COLO668 (cell line): Measurements from ENCODE around the gene SGCG.
"Not testable (repeated sequence)": the region's sequence is repeated elsewhere in the genome, so short reads cannot be mapped to it uniquely, and the experiment has no call there.

ENCODE experiments used
- DNase-seq: peaks from one replicate; lab custom pipeline; 2025; ENCODE audit not compliant: unreplicated experiment; lab: John Stamatoyannopoulos, UW

The SGCG gene

DNA sequence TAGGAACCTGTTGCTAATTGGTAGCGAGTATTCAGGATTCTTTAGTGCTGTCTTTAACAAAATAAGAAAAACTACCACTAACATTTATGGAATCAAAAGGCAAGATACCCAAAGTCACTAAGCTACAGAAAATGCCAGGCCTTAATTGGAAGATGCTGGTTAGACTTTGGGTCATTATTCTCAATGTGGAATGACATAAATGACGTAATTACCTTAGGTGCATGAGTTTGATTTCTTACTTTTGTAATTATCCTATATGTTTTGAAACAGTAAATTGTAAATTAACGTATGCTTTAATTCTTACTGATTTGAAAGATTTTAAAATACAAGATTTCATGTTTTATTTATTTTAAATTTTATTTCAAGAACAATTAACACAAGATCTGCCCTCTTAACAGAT lies 25.0 kb downstream of the SGCG start:
- DNase-seq, result no peak

DNA sequence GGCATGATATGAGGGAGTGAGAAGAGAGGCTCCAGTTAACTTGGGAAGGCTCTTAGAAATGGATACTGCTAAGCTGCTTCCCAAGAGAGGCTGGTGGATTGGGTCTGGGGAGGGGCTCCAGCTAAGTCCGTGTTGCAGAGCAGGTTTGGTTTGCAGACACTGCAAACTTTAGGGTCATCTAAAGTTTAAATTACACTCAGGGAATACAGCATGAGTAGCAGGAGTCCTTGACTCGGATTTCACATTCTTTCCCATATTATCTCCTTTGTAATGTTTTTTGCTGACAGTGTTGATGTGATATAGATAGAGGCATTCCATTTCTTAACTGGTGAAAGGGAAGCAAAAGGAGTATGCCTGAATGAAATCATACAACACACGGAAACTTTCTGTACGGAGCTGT lies 31.9 kb downstream of the SGCG start:
- DNase-seq, result no peak

GRCh38 chr13:23231241-23231640 lies 50.5 kb downstream of the SGCG start:
- DNase-seq, result no peak

DNA sequence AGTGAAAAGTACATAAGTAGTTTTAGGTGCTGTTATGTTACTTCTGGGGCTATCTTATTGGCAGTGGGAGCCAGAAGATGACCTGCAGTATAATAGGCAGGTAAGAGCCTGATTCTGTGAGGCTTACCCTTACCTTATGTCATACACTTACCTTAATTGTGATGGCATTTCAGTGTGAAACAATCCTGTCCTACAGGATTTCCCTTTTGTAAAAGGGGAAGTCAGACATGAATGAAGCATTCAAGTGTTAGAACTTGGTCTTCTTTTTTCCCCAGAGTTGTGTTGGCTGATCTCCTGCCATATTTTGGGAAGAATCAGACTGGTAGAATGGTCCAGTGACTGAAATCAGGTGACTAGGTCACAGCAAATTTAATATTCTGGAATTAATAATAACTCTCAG lies 55.2 kb downstream of the SGCG start:
- no peak for DNase-seq

- DNase-seq, result no peak
Measured at GRCh38 chr13:23243066-23243465, 62.3 kb downstream of the SGCG start.

- DNase-seq, result not testable (repeated sequence)
Measured at GRCh38 chr13:23248410-23248809, 67.6 kb downstream of the SGCG start.

DNA sequence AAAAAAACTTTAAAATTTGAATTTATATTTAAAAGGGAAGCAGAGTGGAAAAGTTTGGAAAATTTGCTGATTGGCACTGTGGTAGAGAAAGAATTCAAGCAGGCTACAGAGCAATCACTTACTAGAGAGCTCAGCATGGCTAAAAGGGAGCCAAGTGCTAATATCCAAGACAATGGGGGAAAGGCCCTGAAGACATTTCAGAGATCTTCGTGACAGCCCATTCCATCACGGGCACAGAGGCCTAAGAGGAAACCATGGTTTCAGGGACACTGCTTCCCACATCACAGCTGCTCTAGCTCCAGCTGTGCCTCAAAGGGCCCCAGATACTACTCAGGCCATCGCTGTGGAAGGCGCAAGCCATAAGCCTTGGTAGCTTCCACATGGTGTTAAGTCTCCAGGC lies 73.7 kb downstream of the SGCG start:
- no peak for DNase-seq

GRCh38 chr13:23267571-23267970 lies 86.8 kb downstream of the SGCG start:
- no peak for DNase-seq

GRCh38 chr13:23268441-23268840 lies 87.7 kb downstream of the SGCG start:
- DNase-seq, result no peak

GRCh38 chr13:23271331-23271730 lies 90.6 kb downstream of the SGCG start:
- no peak for DNase-seq

GRCh38 chr13:23273498-23273897 lies 92.7 kb downstream of the SGCG start:
- no peak for DNase-seq

DNA sequence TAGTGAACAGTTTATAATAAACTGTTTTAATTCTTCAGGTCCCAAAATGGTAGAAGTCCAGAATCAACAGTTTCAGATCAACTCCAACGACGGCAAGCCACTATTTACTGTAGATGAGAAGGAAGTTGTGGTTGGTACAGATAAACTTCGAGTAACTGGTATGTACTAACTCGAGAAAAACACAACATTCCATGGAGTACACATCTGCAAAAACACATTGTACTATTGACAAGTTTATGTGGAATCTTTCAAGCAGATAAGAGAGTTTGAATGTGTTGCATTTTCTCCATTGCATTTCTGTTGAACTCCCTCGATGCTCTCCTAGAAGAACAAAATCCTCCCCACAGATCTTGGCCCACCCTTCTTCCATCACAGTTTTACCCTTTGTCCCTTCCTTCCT lies 98.5 kb downstream of the SGCG start:
- DNase-seq, result no peak

- no peak for DNase-seq
Measured at GRCh38 chr13:23288564-23288963, 107.8 kb downstream of the SGCG start.

- DNase-seq, result no peak
Measured at GRCh38 chr13:23288995-23289394, 108.2 kb downstream of the SGCG start.

- DNase-seq, result no peak
Measured at GRCh38 chr13:23289917-23290357, 109.2 kb downstream of the SGCG start.

GRCh38 chr13:23292586-23292985 lies 111.8 kb downstream of the SGCG start:
- DNase-seq, result no peak

DNA sequence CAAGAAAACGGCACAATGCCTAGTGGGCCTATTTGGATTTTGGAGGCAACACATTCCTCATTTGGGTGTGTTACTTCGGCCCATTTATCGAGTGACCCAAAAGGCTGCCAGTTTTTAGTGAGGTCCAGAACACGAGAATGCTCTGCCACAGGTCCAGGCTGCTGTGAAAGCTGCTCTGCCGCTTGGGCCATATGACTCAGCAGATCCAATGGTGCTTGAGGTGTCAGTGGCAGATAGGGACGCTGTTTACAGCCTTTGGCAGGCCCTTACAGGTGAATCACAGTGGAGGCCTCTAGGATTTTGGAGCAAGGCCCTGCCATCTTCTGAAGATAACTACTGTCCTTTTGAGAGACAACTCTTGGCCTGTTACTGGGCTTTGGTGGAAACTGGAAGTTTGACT lies 134.1 kb downstream of the SGCG start:
- DNase-seq, result not testable (repeated sequence)

- DNase-seq, result no peak
Measured at GRCh38 chr13:23319883-23320224, 139.1 kb downstream of the SGCG start.

DNA sequence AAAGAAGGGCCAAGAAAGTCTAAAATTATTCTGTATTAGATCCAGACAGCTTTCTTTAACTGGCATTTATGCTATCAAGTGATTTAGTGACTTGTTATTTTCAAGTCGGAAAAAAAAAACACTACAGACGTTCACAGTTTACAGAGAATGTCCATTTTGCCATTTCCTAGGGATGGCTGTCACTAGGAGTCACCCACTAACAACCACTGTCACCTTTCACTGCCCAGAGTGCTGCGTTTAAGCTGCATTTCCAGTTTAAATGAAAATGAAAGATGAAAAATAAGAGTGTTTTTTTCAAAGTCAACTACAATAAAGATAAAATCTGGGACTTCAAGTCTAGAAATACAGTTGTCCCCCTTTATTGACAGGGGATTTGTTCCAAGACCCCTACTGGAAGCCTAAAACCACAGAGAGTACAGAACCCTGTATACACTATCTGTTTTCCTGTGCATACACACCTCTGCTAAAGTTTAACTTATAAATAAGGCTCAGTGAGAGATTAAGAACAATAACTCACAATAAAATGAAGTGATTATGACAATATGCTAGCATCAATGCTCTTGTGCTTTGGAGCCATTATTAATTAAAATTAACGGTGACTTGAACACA lies 140.3 kb downstream of the SGCG start:
- no peak for DNase-seq

DNA sequence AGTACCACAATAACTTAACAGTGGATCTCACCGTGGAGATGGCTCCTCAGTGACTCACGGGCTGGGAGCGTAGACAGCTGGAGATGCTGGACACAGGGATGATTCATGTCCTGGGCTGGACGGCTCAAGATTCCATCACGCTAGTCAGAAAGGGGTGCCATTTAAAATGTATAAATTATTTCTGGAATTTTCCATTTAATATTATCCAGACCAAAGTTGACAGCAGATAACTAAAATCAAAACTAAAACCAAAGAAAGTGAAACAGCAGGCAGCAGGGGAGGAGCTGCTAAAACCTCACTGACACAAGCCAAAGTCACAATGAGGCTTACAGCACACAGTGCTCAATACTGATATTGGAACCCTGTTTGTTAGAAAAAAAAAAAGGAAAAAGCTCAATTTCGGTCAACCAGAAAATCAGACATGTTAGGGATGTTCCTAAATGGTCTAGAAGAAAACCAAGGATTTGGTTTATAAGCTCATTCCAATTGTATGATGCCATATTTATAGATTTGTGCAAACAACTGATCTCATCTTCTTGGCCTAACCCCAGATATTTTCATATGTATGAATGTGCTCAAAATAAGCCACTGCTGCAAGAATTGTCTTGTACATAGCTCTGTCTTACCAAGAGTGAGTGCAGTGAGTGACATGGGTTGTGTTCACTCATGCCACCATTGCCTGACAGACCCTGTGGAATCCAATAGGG lies 140.9 kb downstream of the SGCG start:
- no peak for DNase-seq

DNA sequence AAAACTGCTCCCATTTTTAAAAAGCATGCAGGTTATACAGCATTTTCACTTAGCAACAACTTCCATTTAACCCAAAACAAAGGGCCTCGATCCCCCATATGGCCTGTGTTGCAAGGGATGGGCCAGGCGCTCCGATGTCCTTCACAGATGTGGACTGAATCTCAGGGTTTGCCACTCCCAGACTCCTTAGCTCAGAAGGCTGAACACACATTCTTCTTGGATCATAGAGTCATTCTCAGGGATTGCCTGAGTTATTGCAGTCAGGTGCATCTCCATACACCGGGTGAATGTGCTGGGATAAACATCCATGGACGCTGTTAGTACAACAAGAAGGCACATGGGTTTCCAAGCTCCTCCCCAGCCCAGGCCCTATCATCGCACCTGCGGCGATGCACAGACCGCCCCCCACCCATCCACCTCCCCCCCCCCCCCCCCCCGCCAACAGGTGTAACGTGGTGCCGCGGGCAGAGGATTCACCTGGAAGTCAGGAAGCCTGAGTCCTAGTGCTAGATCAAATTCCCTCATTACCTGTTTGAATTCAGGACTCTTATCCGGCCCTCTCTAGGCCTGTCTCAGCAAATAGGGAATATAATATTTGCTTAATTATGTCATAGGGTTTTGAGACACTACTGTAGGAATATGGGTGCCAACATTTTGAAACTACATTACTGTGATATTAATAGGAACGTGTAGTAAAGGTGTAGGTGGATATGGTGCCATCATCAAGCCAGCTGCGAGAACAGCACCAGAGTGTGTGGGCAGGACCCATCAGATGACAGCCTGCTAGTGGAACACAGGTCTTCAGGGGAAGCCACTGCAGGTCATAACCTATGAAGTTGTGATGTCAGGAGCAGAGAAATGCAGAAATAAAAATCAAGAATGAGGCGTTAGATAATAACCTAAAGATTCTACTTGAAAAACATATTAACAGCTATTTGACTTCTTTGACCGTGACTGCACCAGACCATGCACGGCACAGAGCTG lies 141.9 kb downstream of the SGCG start:
- DNase-seq, result peak; percentile 93
